Measurements from ENCODE around the gene CSNK1G3.

Gene CSNK1G3

GRCh38 chr5:123503299-123503698 lies 8.7 kb upstream of the CSNK1G3 start:
- no peak overlapping the region for H3K9ac ChIP-seq (ENCODE audit: low read depth, low read length, poor library complexity)
- H3K14ac ChIP-seq (ENCODE audit: low read length) = no peak overlapping the region

GRCh38 chr5:123505633-123506032 lies 6.3 kb upstream of the CSNK1G3 start:
- no peaks in the 10 kb centered on the region for H3K27me3 ChIP-seq (ENCODE audit: control insufficient read depth in 3 of 3, insufficient read depth in 3 of 3, low read depth in 1 of 3, low read length in 3 of 3)
- no peak overlapping the region for H3K18ac ChIP-seq (ENCODE audit: low read length)
- H3K23ac ChIP-seq (ENCODE audit: low read depth, low read length, poor library complexity) = no peak overlapping the region
- no peak overlapping the region for H3K4me2 ChIP-seq (ENCODE audit: insufficient read depth, low read length, poor library complexity, severe bottlenecking)
- H4K8ac ChIP-seq (ENCODE audit: low read depth, low read length) = no peak overlapping the region
- H2BK120ac ChIP-seq (ENCODE audit: low read depth, low read length) = no peak overlapping the region
- no peak overlapping the region for H3K9ac ChIP-seq (ENCODE audit: low read depth, low read length, poor library complexity)
- no peak overlapping the region for H3K27ac ChIP-seq (replicated peaks; ENCODE audit: low read length)
- H3K79me1 ChIP-seq (ENCODE audit: low read depth, low read length) = no peaks in the 10 kb centered on the region
- no peaks in the 10 kb centered on the region for H3K36me3 ChIP-seq (replicated peaks in 1 of 2; ENCODE audit: control insufficient read depth in 2 of 2, insufficient read depth in 2 of 2, low read length in 2 of 2)
- no peak overlapping the region for H2BK5ac ChIP-seq (ENCODE audit: low read length)
- no CpG with 5 or more reads among the region's 2 CpGs for WGBS, 2 donors (ENCODE audit: extremely low coverage in 2 of 2, insufficient read length in 2 of 2, insufficient replicate concordance in 1 of 2)
- H2AFZ ChIP-seq (ENCODE audit: low read length) = peak overlapping the region; percentile 30
- H2AK5ac ChIP-seq (ENCODE audit: low read depth, low read length) = no peak overlapping the region
- no peak overlapping the region for H2BK15ac ChIP-seq (ENCODE audit: low read length)
- H4K91ac ChIP-seq (ENCODE audit: low read depth, low read length, poor library complexity) = no peak overlapping the region
- H3K4me1 ChIP-seq (ENCODE audit: control insufficient read depth in 2 of 2, insufficient read depth in 1 of 2, low read depth in 1 of 2, low read length in 2 of 2) = peaks cover 4 to 9% of the 10 kb centered on the region in 2 donors
- H2BK12ac ChIP-seq (ENCODE audit: low read length) = no peak overlapping the region
- H3K4me3 ChIP-seq (ENCODE audit: low read length in 2 of 2) = no peak overlapping the region
- no peaks in the 10 kb centered on the region for H3K9me3 ChIP-seq (replicated peaks in 1 of 2; ENCODE audit: control insufficient read depth in 2 of 2, insufficient read depth in 1 of 2, low read depth in 1 of 2, low read length in 2 of 2)
- H3K14ac ChIP-seq (ENCODE audit: low read length) = no peak overlapping the region
- DNase-seq (ENCODE audit: low spot score) = no peak
- H3K4ac ChIP-seq (ENCODE audit: low read length) = no peak overlapping the region

More at GRCh38 chr5:123503299-123503698, 8.7 kb upstream of the CSNK1G3 start:
- H2AFZ ChIP-seq (ENCODE audit: low read length) = peak overlapping the region; percentile 25
- H3K79me1 ChIP-seq (ENCODE audit: low read depth, low read length) = no peaks in the 10 kb centered on the region
- no peak overlapping the region for H2BK15ac ChIP-seq (ENCODE audit: low read length)
- H2AK5ac ChIP-seq (ENCODE audit: low read depth, low read length) = no peak overlapping the region
- no peak overlapping the region for H3K4me3 ChIP-seq (ENCODE audit: low read length in 2 of 2)
- no peak overlapping the region for H2BK12ac ChIP-seq (ENCODE audit: low read length)
- no peak overlapping the region for H2BK120ac ChIP-seq (ENCODE audit: low read depth, low read length)
- no peak overlapping the region for H3K23ac ChIP-seq (ENCODE audit: low read depth, low read length, poor library complexity)
- no peaks in the 10 kb centered on the region for H3K27me3 ChIP-seq (ENCODE audit: control insufficient read depth in 3 of 3, insufficient read depth in 3 of 3, low read depth in 1 of 3, low read length in 3 of 3)
- no peak overlapping the region for H3K18ac ChIP-seq (ENCODE audit: low read length)
- H3K36me3 ChIP-seq (replicated peaks in 1 of 2; ENCODE audit: control insufficient read depth in 2 of 2, insufficient read depth in 2 of 2, low read length in 2 of 2) = no peaks in the 10 kb centered on the region
- H3K9me3 ChIP-seq (replicated peaks in 1 of 2; ENCODE audit: control insufficient read depth in 2 of 2, insufficient read depth in 1 of 2, low read depth in 1 of 2, low read length in 2 of 2) = no peaks in the 10 kb centered on the region
- H4K91ac ChIP-seq (ENCODE audit: low read depth, low read length, poor library complexity) = no peak overlapping the region
- H3K27ac ChIP-seq (replicated peaks; ENCODE audit: low read length) = no peak overlapping the region
- no peak overlapping the region for H3K4me2 ChIP-seq (ENCODE audit: insufficient read depth, low read length, poor library complexity, severe bottlenecking)
- no peak overlapping the region for H2BK5ac ChIP-seq (ENCODE audit: low read length)
- H3K4ac ChIP-seq (ENCODE audit: low read length) = no peak overlapping the region
- H3K4me1 ChIP-seq (ENCODE audit: control insufficient read depth in 2 of 2, insufficient read depth in 1 of 2, low read depth in 1 of 2, low read length in 2 of 2) = peaks cover 0 to 2% of the 10 kb centered on the region in 2 donors
- no peak for DNase-seq (ENCODE audit: low spot score)
- H4K8ac ChIP-seq (ENCODE audit: low read depth, low read length) = no peak overlapping the region

GRCh38 chr5:123508441-123508840 lies 3.5 kb upstream of the CSNK1G3 start:
- no peak overlapping the region for H3K4me2 ChIP-seq (ENCODE audit: insufficient read depth, low read length, poor library complexity, severe bottlenecking)
- DNase-seq (ENCODE audit: low spot score) = no peak
- H3K4me1 ChIP-seq (ENCODE audit: control insufficient read depth in 2 of 2, insufficient read depth in 1 of 2, low read depth in 1 of 2, low read length in 2 of 2) = peaks cover 4 to 12% of the 10 kb centered on the region in 2 donors
- no peaks in the 10 kb centered on the region for H3K27me3 ChIP-seq (ENCODE audit: control insufficient read depth in 3 of 3, insufficient read depth in 3 of 3, low read depth in 1 of 3, low read length in 3 of 3)
- H3K79me1 ChIP-seq (ENCODE audit: low read depth, low read length) = peaks cover 5% of the 10 kb centered on the region
- H3K14ac ChIP-seq (ENCODE audit: low read length) = no peak overlapping the region
- no CpG with 5 or more reads among the region's 1 CpG for WGBS, 2 donors (ENCODE audit: extremely low coverage in 2 of 2, insufficient read length in 2 of 2, insufficient replicate concordance in 1 of 2)
- no peak overlapping the region for H2BK5ac ChIP-seq (ENCODE audit: low read length)
- H3K9me3 ChIP-seq (replicated peaks in 1 of 2; ENCODE audit: control insufficient read depth in 2 of 2, insufficient read depth in 1 of 2, low read depth in 1 of 2, low read length in 2 of 2) = no peaks in the 10 kb centered on the region
- H3K4ac ChIP-seq (ENCODE audit: low read length) = no peak overlapping the region
- H3K36me3 ChIP-seq (replicated peaks in 1 of 2; ENCODE audit: control insufficient read depth in 2 of 2, insufficient read depth in 2 of 2, low read length in 2 of 2) = no peaks in the 10 kb centered on the region
- no peak overlapping the region for H3K4me3 ChIP-seq (ENCODE audit: low read length in 2 of 2)
- H2BK120ac ChIP-seq (ENCODE audit: low read depth, low read length) = no peak overlapping the region
- H2AFZ ChIP-seq (ENCODE audit: low read length) = no peak overlapping the region
- no peak overlapping the region for H2BK12ac ChIP-seq (ENCODE audit: low read length)
- H4K8ac ChIP-seq (ENCODE audit: low read depth, low read length) = no peak overlapping the region
- no peak overlapping the region for H3K23ac ChIP-seq (ENCODE audit: low read depth, low read length, poor library complexity)
- no peak overlapping the region for H2AK5ac ChIP-seq (ENCODE audit: low read depth, low read length)
- H2BK15ac ChIP-seq (ENCODE audit: low read length) = no peak overlapping the region
- H4K91ac ChIP-seq (ENCODE audit: low read depth, low read length, poor library complexity) = no peak overlapping the region
- no peak overlapping the region for H3K18ac ChIP-seq (ENCODE audit: low read length)
- no peak overlapping the region for H3K9ac ChIP-seq (ENCODE audit: low read depth, low read length, poor library complexity)
- no peak overlapping the region for H3K27ac ChIP-seq (replicated peaks; ENCODE audit: low read length)

- H3K9me3 ChIP-seq (replicated peaks in 1 of 2; ENCODE audit: control insufficient read depth in 2 of 2, insufficient read depth in 1 of 2, low read depth in 1 of 2, low read length in 2 of 2) = no peaks in the 10 kb centered on the region
Observed at GRCh38 chr5:123511290-123511647, 708 bp upstream of the CSNK1G3 start.

More at GRCh38 chr5:123511290-123511647, 708 bp upstream of the CSNK1G3 start:
- Histone ChIP-seq H2AK5ac (ENCODE audit: low read depth, low read length) (no peak overlapping the region), H2AFZ (ENCODE audit: low read length) (peak overlapping the region; percentile 74), H2BK120ac (ENCODE audit: low read depth, low read length) (no peak overlapping the region), H4K8ac (ENCODE audit: low read depth, low read length) (no peak overlapping the region), H3K4me2 (ENCODE audit: insufficient read depth, low read length, poor library complexity, severe bottlenecking) (peak overlapping the region; percentile 66), H3K23ac (ENCODE audit: low read depth, low read length, poor library complexity) (no peak overlapping the region), H3K27ac (replicated peaks; ENCODE audit: low read length) (peak overlapping the region; percentile 71), H3K4me3 (ENCODE audit: low read length in 2 of 2) (peak overlapping the region; percentile 79 to 87), H4K91ac (ENCODE audit: low read depth, low read length, poor library complexity) (no peak overlapping the region), H3K18ac (ENCODE audit: low read length) (no peak overlapping the region), H3K27me3 (ENCODE audit: control insufficient read depth in 3 of 3, insufficient read depth in 3 of 3, low read depth in 1 of 3, low read length in 3 of 3) (no peaks in the 10 kb centered on the region), H3K14ac (ENCODE audit: low read length) (no peak overlapping the region), H2BK5ac (ENCODE audit: low read length) (no peak overlapping the region), H3K79me1 (ENCODE audit: low read depth, low read length) (peaks cover 5% of the 10 kb centered on the region), H3K9ac (ENCODE audit: low read depth, low read length, poor library complexity) (no peak overlapping the region), H2BK12ac (ENCODE audit: low read length) (no peak overlapping the region), H3K4ac (ENCODE audit: low read length) (no peak overlapping the region), H2BK15ac (ENCODE audit: low read length) (no peak overlapping the region), H3K36me3 (replicated peaks in 1 of 2; ENCODE audit: control insufficient read depth in 2 of 2, insufficient read depth in 2 of 2, low read length in 2 of 2) (peaks cover 0 to 1% of the 10 kb centered on the region in 2 donors), H3K4me1 (ENCODE audit: control insufficient read depth in 2 of 2, insufficient read depth in 1 of 2, low read depth in 1 of 2, low read length in 2 of 2) (peaks cover 5 to 12% of the 10 kb centered on the region in 2 donors)
- no CpG with 5 or more reads among the region's 3 CpGs for WGBS, 2 donors (ENCODE audit: extremely low coverage in 2 of 2, insufficient read length in 2 of 2, insufficient replicate concordance in 1 of 2)
- DNase-seq (ENCODE audit: low spot score) = peak; percentile 18
